IPS DF 4.7 (cell line): ENCODE data around the gene MAST1.
"Not testable (repeated sequence)": the region's sequence is repeated elsewhere in the genome, so short reads cannot be mapped to it uniquely, and the experiment has no call there.

Experiments used
- DNase-seq: peaks from one replicate; pipeline ENCODE4 v3.0.0-alpha.2; 2013; ENCODE audit warnings: low spot score; ENCODE audit errors: extremely low read depth

Gene MAST1

DNA sequence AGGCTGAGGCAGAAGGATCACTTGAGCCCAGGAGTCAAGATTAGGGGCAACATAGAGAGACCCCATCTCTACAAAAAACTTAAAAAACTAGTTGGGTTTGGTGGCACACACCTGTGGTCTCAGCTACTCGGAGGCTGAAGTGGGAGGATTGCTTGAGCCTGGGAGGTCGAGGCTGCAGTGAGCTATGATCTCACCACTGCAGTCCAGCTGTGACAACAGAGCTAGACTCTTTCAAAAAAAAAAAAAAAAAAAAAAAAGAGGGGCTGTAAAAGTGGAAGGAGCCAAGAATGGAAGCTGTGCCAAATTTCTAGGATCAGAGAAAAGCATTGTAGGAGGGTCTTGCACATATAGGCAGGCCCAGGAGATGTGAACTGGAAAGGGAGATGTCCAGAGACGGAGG is 33.4 kb downstream of the MAST1 start:
- DNase-seq: no peak

DNA sequence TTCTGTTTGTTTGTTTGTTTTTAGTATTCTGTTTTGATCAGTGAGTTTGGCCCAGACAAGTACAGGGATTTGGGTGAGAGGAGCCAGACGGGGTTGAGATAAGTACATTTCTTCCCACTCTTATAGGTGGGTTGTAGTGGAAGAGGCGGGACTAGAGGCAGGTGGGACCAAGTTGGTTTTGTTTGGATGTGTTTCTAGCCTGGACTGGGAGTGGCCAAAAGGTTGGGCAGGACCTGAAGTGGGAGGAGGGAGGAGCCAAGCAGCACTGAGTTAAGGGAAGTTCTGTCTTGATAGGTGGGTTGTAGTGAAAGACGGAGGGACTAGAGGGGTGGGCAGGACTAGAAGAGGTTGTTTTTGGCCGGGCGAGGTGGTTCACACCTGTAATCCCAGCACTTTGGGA is 33.9 kb downstream of the MAST1 start:
- no peak for DNase-seq

DNA sequence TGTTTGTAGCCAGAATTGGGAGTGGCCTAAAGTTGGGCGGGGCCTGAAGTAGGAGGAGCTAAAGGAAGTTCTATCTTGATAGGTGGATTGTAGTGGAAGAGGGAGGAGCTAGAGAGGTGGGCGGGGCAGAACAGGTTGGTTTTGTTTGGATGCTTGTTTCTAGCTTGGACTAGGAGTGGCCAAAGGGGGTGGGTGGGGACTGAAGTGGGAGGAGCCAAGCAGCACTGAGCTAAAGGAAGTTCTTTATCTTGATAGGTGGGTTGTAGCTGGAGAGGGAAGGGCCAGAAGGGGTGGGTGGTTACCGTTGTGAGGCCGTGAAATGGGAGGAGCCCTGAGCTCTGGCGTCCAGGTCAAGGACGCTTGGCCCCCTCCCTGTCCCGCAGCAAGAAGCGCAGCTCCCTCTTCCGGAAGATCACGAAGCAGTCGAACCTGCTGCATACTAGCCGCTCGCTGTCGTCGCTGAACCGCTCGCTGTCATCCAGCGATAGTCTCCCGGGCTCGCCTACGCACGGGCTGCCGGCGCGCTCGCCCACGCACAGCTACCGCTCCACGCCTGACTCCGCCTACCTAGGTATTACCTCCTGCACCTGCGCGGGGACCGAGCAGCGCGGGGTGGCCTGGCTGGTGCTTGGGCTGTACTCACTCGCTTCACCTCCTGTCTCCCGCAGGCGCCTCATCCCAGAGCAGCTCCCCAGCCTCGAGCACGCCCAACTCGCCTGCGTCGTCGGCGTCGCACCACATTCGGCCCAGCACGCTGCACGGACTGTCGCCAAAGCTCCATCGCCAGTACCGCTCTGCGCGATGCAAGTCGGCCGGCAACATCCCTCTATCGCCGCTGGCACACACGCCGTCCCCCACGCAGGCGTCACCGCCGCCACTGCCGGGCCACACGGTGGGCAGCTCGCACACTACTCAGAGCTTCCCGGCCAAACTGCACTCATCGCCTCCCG is 34.9 kb downstream of the MAST1 start:
- DNase-seq: no peak

DNA sequence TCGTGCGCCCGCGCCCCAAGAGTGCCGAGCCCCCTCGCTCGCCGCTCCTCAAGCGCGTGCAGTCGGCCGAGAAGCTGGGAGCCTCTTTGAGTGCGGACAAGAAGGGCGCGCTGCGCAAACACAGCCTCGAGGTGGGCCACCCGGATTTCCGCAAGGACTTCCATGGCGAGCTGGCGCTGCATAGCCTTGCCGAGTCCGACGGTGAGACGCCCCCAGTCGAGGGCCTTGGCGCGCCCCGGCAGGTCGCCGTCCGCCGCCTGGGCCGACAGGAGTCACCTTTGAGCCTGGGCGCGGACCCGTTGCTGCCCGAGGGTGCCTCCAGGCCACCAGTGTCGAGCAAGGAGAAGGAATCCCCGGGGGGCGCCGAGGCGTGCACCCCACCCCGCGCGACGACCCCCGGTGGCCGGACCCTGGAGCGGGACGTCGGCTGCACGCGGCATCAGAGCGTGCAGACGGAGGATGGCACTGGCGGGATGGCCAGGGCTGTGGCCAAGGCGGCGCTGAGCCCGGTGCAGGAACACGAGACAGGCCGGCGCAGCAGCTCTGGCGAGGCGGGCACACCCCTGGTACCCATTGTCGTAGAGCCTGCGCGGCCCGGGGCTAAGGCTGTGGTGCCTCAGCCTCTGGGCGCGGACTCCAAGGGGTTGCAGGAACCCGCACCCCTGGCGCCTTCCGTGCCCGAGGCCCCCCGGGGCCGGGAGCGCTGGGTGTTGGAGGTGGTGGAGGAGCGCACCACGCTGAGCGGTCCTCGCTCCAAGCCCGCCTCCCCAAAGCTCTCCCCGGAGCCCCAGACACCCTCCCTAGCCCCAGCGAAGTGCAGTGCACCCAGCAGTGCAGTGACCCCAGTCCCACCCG is 35.8 kb downstream of the MAST1 start:
- no peak for DNase-seq

DNA sequence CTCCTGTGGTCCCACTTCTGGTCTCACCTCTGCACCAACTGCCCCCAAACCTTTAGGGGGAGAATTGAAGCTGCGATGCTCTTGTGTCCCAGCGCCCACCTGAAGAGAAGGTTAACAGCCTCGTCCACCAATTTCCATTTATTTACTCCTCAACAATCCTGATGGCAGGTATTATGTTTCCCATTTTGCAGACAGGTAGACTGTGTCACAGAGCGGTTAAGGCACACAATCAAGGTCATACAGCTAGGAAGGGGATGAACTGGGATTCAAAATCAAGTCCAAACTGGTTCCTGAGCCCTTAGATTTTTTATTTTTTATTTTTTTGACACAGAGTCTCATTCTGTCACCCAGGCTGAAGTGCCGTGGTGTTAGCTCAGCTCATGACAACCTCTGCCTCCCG is 36.8 kb downstream of the MAST1 start:
- DNase-seq: no peak

DNA sequence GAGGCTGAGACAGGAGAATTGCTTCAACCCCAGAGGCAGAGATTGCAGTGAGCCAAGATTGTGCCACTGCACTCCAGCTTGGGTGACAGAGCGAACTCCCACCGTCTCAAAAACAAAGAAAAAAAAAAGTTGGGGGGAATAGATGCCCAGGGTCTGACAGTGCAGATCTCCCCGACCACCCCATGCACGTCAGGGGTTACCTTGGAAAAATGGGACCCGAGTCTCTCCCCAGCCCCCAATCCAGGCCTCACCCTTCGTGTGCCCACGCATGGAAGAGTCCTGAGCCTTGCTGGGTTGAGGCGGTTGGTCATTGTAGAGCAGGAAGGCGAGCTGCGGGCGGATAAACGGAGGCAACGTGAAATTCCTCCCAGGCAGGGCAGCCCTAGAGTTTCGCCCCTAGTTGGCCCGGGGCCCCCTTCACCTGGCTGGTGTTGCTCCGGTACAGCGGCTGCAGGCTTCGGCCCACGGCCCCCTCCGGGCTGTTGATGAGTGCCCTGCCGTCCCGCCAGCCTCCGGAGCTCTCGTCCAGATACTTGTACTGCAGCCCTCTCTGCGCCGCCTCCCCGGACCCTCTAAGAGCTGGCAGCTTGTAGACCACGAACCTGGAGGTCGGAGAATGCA is 42.3 kb downstream of the MAST1 start:
- DNase-seq: no peak

DNA sequence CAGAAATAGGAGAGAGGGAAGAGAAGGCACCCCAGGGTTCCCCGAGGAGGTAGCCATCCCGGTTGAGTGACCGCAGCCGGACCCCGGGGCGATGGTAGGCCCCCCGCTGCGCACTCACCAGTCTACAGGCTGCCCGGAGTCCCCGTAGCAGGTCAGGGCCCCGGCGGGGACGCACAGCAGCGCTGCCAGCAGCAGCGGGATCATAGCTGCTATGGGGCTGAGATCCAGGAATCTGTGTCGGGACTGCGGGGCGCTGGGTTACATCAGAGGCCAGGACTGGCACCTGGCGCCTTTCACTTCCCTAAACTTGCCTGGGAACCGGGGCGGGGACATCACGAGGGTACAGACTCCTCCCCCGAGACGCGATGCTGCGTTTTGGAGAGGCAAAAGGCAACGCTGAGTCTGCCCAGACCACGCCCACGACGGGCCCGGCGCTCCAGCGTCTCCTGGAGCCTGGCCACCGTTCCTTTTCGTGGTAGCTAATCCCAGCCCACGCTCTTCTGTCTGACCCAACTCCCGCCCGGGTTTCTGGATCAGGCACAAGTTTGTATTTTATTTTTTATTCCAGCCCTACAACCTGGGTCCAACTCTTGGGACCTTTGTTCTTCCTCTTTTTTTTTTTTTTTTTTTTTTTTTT is 43.0 kb downstream of the MAST1 start, which contains the start of gene DNASE2:
DNASE2 (minus strand) TSS at position 278 of the 637 bp plus-strand sequence; CDS start at position 204, 74 bp downstream.
- no peak for DNase-seq

DNA sequence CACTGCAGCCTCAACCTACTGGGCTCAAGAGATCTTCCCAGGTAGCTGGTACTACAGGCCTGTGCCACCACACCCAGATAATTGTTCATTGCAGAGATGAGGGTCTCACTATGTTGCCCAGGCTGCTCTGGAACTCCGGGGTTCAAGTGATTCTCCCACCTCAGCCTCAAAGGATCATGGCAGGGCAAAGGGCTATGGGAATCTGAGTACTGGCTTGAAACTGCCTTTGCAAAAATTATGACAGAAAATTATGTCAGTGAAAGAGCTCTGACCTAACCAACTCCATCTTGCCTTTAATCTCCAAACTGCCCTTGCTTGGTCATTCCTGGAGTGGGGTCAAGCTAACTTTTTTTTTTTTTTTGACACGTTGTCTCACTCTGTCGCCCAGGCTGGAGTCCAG is 44.3 kb downstream of the MAST1 start:
- no peak for DNase-seq

DNA sequence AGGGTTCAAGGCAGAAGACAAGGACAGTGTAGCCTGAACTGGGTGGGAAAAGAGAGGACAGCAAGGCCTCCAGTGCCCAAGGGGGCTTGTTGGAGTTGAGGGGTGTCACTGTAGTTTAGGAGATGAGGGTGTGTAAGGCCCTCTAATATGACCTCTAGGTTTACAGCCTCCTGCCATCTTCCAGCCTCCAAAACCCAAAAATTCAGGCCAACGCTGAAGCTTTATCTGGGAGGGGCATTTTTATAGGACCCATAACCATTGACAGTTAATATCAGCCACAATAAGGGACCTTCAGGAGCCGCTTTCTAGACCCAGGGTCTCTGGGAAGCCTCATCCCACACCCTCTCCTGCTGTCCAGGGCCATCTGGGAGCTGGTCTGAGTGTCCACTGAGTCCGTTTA is 45.9 kb downstream of the MAST1 start:
- DNase-seq: no peak

DNA sequence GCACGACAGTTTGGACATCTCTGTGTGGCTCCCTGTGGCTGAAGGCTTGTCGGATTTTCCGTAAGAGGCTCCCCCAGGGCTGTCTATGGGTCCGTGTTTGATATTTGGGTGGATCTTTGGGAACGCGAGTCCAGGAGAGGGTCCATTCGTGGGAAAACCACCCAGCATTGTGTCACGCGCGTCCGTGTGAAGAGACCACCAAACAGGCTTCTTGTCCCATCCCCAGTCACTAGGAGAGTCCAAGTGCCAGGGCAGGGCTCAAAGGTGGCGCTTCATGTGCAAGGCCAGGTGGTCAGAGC is 46.3 kb downstream of the MAST1 start:
- DNase-seq: no peak

DNA sequence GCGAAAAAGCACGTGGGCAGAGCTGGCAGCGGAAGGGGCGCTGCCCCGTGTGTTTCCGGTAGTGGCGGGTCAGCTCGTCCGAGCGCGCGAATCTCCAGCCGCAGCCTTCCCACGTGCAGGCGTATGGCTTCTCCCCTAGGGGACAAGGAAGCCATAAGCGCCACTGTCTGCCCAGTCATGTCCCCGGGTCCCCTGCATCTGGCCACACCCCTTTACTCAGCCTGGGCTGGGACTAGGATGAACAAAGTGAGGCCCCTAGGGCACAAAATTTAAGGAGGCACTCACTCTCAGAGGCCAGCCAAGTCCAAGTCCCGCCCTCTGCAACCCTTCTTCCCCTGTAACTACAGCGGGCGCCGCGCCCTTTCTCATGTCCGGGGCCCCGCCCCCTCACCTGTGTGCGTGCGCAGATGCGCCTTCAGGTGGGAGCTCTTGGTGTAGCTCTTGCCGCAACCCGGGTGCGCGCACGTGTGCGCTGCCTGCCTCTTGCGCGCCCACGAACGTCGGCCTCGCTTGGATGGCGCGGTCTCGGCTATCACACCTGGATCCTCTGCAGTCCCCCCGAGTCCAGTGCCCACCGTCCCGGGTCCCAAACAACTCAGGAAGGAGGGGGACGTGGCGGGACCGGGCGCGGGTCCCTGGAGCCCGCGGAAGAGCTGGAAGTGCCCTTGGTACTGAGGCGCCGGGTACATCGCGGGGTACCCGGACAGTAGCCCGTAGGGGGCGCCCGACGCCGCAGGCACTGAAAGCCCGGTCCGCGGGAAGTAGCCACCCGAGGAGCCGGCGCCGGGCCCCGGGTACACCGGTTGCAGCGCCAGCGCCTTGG is 46.8 kb downstream of the MAST1 start:
- peak; percentile 96 for DNase-seq

DNA sequence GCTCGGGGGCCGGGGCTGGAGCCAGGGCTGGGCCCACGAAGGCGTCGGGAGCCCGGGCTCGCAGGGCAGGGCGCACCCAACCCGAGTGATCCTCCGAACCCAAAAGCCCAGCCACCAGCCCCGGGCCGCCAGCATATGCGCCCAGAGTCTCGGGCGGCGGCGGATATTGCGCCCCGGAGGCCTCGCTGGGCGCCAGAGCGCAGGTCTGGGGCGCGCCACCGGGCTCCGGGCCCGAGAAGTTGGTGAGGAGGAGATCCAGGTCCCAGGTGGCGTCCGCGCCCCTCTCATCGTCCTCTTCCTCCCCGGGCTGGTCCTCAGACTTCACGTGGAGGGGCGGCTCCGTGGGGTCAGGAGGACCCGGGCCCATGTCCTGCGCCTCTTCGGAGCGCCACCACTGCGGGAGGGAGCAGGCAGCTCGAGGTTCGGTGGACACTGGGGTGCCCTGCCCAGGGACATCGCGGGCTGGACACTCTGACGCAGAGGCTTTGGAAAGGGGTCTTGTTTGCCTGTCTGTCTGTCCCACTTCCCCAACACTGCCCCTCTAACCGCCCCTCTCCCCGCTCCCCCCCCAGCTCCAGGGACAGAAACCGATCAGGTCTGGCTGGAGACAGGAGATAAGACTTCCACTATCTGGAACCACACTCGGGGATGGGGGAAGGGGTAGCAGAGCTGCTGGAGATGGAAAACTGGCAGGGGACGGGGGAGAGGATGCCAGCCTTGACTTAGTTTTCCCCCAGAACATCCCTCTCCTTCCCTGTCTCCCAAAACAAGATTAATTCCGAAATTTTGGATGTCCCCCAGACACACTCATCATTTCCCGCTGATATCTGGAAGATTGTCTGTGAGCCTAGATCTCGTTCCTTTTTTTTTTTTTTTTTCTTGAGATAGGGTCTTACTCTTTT is 47.7 kb downstream of the MAST1 start:
- no peak for DNase-seq

DNA sequence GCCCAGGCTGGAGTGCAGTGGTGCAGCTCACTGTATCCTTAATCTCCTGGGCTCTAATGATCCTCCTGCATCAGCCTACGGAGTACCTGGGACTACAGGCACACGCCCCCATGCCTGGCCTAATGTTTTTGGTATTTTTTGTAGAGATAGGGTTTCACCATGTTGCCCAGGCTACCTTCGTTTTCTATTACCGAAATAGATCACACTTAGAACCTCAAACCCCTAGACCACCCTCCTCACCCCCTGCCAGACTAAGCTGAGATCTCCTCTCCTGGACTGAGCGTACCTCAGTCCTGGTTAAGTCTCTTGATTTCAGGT is 48.3 kb downstream of the MAST1 start:
- no peak for DNase-seq

DNA sequence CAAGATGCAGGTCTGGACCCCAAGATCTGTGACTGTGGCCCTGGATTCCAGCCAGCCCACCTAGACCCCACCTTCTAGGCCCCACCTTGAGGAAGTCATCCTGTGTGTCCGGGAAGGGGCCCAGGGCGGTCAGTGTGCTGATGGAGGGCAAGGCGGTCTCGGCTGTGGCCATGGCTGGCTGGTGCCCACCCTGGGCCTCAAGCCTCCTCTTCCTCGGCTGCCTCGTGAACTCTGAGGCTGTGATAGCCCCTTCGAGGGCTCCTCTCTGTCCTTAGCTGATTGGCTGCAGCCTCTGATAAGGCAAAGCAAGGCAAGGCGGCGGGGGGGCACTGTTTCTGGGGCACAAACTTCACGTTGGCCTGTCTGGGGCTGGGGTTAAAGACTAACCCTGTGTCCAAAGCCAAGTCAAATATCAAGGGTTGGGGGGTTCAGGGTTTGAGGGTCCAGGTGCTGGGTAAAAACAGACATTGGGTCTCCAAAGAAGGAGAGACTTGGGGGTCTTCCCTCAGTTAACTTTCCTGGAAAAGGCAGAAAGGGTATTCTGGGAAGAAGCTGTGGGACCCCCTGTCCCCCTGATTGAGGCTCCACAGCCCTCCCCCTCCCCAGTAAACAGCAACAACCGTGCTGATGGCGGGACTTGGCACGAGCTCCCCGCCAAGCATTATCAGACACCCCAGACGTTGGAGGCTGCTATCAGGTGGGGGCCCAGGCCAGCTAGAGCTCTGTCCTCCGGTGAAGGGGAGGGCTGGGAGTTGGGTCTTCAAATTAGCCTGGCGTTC is 48.8 kb downstream of the MAST1 start, which contains the start of gene KLF1:
KLF1 (minus strand) TSS at position 233 of the 779 bp plus-strand sequence; CDS start at position 172, 61 bp downstream.
- DNase-seq: no peak

DNA sequence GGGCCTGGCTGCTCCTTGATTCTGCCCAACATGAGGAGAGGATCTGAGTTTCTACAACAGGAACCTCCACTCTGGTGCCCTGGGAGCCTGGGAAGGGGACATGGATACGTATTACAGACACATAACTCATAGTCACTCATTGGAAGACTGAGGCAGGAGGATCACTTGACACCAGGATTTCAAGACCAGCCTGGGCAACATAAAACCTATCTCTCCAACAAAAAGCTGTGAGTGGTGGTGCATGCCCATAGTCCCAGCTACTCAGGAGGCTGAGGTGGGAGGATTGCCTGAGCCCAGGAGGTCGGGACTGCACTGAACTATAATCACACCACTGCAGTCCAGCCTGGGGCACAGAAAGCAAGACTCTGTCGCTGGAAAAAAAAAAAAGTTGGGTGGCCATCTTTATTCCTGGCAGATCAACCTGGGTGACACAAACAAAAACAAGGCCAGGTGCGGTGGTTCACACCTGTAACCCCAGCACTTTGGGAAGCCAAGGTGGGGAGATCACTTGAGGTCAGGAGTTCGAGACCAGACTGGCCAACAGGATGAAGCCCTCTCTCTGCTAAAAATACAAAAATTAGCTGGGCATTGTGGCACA is 49.8 kb downstream of the MAST1 start:
- no peak for DNase-seq

DNA sequence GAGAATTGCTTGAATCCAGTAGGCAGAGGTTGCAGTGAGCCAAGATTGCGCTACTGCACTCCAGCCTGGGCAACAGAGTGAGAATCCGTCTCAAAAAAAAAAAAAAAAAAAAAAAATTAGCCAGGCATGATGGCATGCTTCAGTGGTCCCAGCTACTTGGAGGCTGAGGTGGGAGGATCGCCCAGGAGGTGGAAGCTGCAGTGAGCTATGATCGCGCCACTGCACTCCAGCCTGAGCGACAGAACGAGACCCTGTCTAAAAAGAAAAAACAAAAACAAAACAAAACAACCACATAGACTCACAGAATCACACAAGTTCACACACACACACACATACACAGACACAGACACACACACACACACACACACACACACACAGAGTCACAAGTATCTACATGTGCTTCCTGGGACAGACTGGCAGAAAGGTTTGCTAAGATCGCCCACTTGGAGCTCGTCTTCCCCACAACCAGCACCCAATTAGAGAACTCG is 52.0 kb downstream of the MAST1 start:
- not testable (repeated sequence) for DNase-seq

DNA sequence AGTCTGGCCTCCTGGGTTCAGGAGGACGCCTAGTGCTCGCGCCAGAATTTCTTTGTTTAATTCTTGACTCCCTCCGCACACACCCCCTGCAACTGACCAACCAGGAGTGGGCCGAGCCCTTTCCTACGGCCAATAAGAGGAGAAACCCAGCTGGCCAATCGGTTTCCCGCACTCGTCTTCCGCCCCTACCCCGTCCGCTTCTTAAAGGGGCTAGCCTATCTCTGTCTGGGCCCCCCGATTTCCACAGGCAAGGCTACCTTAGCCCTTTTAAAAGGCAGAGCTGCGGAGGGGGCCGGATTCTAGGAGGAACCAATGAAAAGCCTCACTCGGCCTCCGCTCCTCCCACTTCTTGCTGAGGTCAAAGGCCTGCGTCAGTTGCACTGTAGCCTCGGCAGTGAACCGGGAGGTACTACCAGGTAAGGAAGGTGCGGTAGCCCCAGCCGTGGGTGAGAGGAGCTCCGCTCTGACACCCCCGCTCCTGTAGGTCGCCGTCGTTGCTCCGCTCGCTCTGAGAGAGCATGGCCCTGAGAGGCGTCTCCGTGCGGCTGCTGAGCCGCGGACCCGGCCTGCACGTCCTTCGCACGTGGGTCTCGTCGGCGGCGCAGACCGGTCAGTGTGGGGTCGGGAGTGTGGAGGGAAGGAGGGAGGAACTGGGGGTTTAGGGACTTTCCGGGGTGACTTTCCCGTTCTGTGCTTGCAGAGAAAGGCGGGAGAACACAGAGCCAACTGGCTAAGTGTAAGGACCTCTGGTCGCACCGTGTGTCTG is 52.7 kb downstream of the MAST1 start, which contains the start of gene GCDH:
GCDH (plus strand) TSS at position 374 of the 766 bp plus-strand sequence; CDS start at position 519, 145 bp downstream.
- DNase-seq: peak; percentile 97
